Suprapubic skin (tissue), 4 donors: Measurements from ENCODE around the gene CAMK1D. TPM values are rescaled to one million over a fixed set of nuclear protein-coding genes. Genes with fewer than 3 reads are reported as not detected.

ENCODE experiments used
- DNase-seq, 2 donors: peaks; one replicate each; pipeline ENCODE4 v3.0.0-alpha.2; 2019; ENCODE audit warnings: low spot score in 2 of 2
- H3K27ac ChIP-seq: fragments of 200-600 bp; sonication (generic); one replicate; pipeline ENCODE4 v1.5.1; 2019
- H3K27me3 ChIP-seq: fragments of 200-600 bp; sonication (generic); one replicate; pipeline ENCODE4 v1.5.1; 2019
- H3K36me3 ChIP-seq: fragments of 200-600 bp; sonication (generic); one replicate; pipeline ENCODE4 v1.5.1; 2019
- H3K4me1 ChIP-seq: fragments of 200-600 bp; sonication (generic); one replicate; pipeline ENCODE4 v1.5.1; 2019
- H3K4me3 ChIP-seq: fragments of 200-600 bp; sonication (generic); one replicate; pipeline ENCODE4 v1.5.1; 2019; ENCODE audit warnings: mild to moderate bottlenecking
- H3K9me3 ChIP-seq: fragments of 200-600 bp; sonication (generic); one replicate; pipeline ENCODE4 v1.5.1; 2019
- CTCF ChIP-seq, 2 donors: fragments of 200-600 bp in 1 of 2; fragments of 450-650 bp in 1 of 2; sonication (generic) in 1 of 2; IDR thresholded peaks; one replicate each; pipeline ENCODE4 v1.5.1; 2016 to 2019; ENCODE audit warnings: antibody characterized with exemption in 2 of 2, mild to moderate bottlenecking in 1 of 2, moderate library complexity in 1 of 2
- EP300 ChIP-seq: sonication (generic); formaldehyde crosslinking; IDR thresholded peaks from one replicate; pipeline ENCODE4 v1.6.1; 2017; ENCODE audit warnings: antibody characterized with exemption
- POLR2A ChIP-seq, 2 donors: fragments of 450-650 bp; IDR thresholded peaks; one replicate each; pipeline ENCODE4 v1.6.1; 2017; ENCODE audit warnings: antibody characterized with exemption in 2 of 2, mild to moderate bottlenecking in 2 of 2, moderate library complexity in 2 of 2
- POLR2AphosphoS5 ChIP-seq, 3 donors: sonication (generic); formaldehyde crosslinking; IDR thresholded peaks; one replicate each; pipeline ENCODE4 v1.6.1; 2017; ENCODE audit warnings: antibody characterized with exemption in 3 of 3
- WGBS: methylation state at CpG from one replicate; pipeline ENCODE4 v1.1.5; 2018; 5-methylcytosine and 5-hydroxymethylcytosine counted together
- total RNA-seq, 4 donors: library from RNA; depleted of rRNA; stranded (reverse); fragments of >200 nt; gene quantifications; one replicate each; pipeline ENCODE4 v1.1.0, GENCODE V29; 2016

Gene CAMK1D
- total RNA-seq, 4 donors from 2014 or later, result 26.4 to 31.3 (median 30.2) TPM

DNA sequence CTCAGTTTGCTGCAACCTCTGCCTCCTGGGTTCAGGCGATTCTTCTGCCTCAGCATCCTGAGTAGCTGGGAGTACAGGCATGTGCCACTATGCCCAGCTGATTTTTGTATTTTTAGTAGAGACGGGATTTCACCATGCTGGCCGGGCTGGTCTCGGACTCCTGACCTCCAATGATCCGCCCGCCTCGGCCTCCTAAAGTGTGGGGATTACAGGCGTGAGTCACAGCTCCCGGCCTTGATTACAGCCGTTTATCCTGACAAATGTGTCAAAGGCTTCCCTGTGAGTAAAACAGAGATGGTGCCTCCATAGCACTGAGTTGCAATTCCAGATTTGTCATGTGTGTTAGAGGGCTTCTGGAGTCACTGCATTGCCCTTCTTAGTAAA lies 378.5 kb downstream of the CAMK1D start:
- Histone ChIP-seq H3K27me3 (no peaks in the 10 kb centered on the region), H3K9me3 (no peaks in the 10 kb centered on the region), H3K4me1 (peaks cover 5% of the 10 kb centered on the region), H3K36me3 (no peaks in the 10 kb centered on the region), H3K4me3 (no peak overlapping the region), H3K27ac (no peak overlapping the region)
- TF ChIP-seq EP300 (no peak), POLR2AphosphoS5 (IDR thresholded peaks at IDR 0.05) (no peak), POLR2A (IDR thresholded peaks at IDR 0.05) (no peak), CTCF (IDR thresholded peaks at IDR 0.05) (no peak)
- WGBS, result 80% methylated on average over 10 of the region's 10 CpGs
- DNase-seq, result no peak

DNA sequence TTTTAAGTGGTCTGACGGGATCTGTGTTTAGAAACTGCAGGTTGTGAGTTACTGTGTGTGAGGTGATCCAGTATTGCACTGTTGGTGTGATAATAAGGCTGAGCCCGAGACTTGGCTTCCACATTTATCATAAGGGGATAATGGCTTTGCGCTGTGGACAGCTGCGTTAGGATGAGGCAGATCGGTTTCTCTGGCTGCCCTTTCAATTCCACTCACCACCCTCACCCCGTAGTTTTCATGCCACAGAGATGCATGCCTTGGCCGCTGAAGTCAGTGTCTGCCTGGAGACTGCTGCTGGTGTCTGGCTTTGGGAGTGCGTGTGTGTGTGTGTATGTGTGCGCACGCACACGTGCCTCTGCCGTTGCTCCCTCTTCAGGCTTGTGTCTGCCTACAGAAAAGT lies 379.1 kb downstream of the CAMK1D start:
- DNase-seq, result no peak

GRCh38 chr10:12729885-12730284 lies 380.5 kb downstream of the CAMK1D start:
- TF ChIP-seq EP300, result no peak
- no peak for TF ChIP-seq POLR2AphosphoS5 (IDR thresholded peaks at IDR 0.05)
- TF ChIP-seq POLR2A (IDR thresholded peaks at IDR 0.05), result no peak
- TF ChIP-seq CTCF (IDR thresholded peaks at IDR 0.05), result no peak
- DNase-seq, result no peak
- Histone ChIP-seq H3K4me1 (peaks cover 5% of the 10 kb centered on the region), H3K4me3 (no peak overlapping the region), H3K27me3 (no peaks in the 10 kb centered on the region), H3K36me3 (no peaks in the 10 kb centered on the region), H3K9me3 (no peaks in the 10 kb centered on the region), H3K27ac (no peak overlapping the region)
- 89% methylated on average over 7 of the region's 7 CpGs for WGBS

More for the DNA sequence above, 379.1 kb downstream of the CAMK1D start:
- Histone ChIP-seq H3K4me3 (no peak overlapping the region), H3K27ac (no peak overlapping the region), H3K9me3 (no peaks in the 10 kb centered on the region), H3K4me1 (peaks cover 5% of the 10 kb centered on the region), H3K36me3 (no peaks in the 10 kb centered on the region), H3K27me3 (no peaks in the 10 kb centered on the region)
- 89% methylated on average over 12 of the region's 12 CpGs for WGBS
- TF ChIP-seq EP300, result no peak

GRCh38 chr10:12730809-12731519 lies 381.6 kb downstream of the CAMK1D start:
- no peaks in the 10 kb centered on the region for H3K9me3 ChIP-seq
- H3K27ac ChIP-seq, result peak overlapping the region; percentile 27
- DNase-seq, result no peak
- H3K4me3 ChIP-seq, result no peak overlapping the region
- no peaks in the 10 kb centered on the region for H3K27me3 ChIP-seq
- no peaks in the 10 kb centered on the region for H3K36me3 ChIP-seq
- WGBS, result 69% methylated on average over 9 of the region's 9 CpGs
- H3K4me1 ChIP-seq, result peaks cover 5% of the 10 kb centered on the region
- TF ChIP-seq POLR2AphosphoS5 (IDR thresholded peaks at IDR 0.05), result peak in 1 of 3 donors; percentile 23
- TF ChIP-seq CTCF (IDR thresholded peaks at IDR 0.05), result no peak

DNA sequence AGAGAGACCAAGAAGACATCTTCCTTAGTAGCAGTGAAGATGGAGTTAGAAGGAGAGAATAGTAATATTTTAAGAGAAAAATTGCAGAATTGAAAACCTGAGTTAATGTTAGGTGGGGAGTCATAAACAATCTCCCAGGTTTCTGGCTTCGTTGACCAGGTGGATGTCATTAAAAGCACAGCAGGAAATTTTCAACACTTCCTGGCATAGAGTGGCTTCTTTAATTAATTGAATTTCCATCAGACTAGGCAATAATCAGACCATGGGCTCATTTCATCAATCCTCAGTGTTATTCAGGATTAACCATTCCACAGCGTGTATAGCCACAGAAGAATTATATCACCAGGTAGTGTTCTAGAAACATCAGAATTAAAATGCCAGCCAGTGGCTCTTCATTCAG lies 383.9 kb downstream of the CAMK1D start:
- H3K27me3 ChIP-seq, result no peaks in the 10 kb centered on the region
- H3K4me1 ChIP-seq, result peaks cover 5% of the 10 kb centered on the region
- H3K36me3 ChIP-seq, result no peaks in the 10 kb centered on the region
- no peak for DNase-seq
- TF ChIP-seq CTCF (IDR thresholded peaks at IDR 0.05) (no peak), POLR2A (IDR thresholded peaks at IDR 0.05) (no peak), EP300 (no peak), POLR2AphosphoS5 (IDR thresholded peaks at IDR 0.05) (no peak)
- 73% methylated on average over 2 of the region's 2 CpGs for WGBS
- H3K4me3 ChIP-seq, result no peak overlapping the region
- H3K9me3 ChIP-seq, result no peaks in the 10 kb centered on the region
- no peak overlapping the region for H3K27ac ChIP-seq
